IPS-20b (cell line): ENCODE measurements around the gene RPL18.

ENCODE experiments used
- H3K27ac ChIP-seq: one replicate; pipeline ENCODE4 v1.5.1; 2013; ENCODE audit warnings: low read length
- H3K27me3 ChIP-seq: 2 replicates; pipeline ENCODE4 v1.6.1; 2013; ENCODE audit warnings: mild to moderate bottlenecking, low read length, inconsistent platforms; ENCODE audit not compliant: insufficient read depth
- H3K36me3 ChIP-seq: 2 replicates; pipeline ENCODE4 v1.6.1; 2013; ENCODE audit warnings: low read depth, mild to moderate bottlenecking, inconsistent platforms, low read length, moderate library complexity; ENCODE audit not compliant: insufficient read depth
- H3K4me1 ChIP-seq: 2 replicates; pipeline ENCODE4 v1.6.1; 2013; ENCODE audit warnings: mild to moderate bottlenecking, control low read depth, inconsistent platforms, low read length, moderate library complexity; ENCODE audit not compliant: insufficient read depth
- H3K4me3 ChIP-seq: 2 replicates; pipeline ENCODE4 v1.5.1; 2013; ENCODE audit warnings: mild to moderate bottlenecking, low read length, inconsistent platforms
- H3K9ac ChIP-seq: 2 replicates; pipeline ENCODE4 v1.6.1; 2013; ENCODE audit warnings: low read depth, mild to moderate bottlenecking, inconsistent platforms, low read length, moderate library complexity
- H3K9me3 ChIP-seq: 2 replicates; pipeline ENCODE4 v1.6.1; 2013; ENCODE audit warnings: mild to moderate bottlenecking, low read depth, low read length, inconsistent platforms; ENCODE audit not compliant: insufficient read depth

RPL18 gene

DNA sequence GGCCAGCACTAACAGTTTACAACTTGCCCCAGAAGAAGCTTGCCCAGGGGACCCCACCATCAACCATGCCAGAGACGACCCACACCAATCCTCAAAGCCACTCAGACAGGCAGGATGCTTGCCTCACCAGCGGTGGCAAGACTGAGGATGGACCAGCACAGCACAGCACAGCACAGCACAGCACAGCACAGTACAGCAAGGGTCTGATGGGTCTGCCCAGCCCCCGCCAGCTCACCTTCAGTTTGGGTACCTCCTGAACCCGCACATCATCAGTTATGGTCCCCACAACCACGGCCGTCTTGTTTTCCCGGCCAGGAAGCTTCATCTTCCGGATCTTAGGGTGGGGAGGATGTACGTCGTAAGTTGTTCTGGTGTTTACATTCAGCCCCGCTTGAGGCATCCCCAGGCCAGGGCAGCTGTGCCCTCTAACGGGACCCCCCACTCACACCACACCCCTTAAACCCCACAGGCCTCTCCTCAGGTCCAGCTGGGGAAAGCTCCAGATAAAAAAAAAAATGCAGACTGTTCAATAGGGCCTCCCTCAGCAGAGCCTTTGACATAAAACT, 2.4 kb downstream of the RPL18 start:
- no peaks in the 10 kb centered on the region for H3K27me3 ChIP-seq
- peaks cover 15% of the 10 kb centered on the region for H3K4me1 ChIP-seq
- no peaks in the 10 kb centered on the region for H3K9me3 ChIP-seq
- no peak overlapping the region for H3K27ac ChIP-seq
- H3K36me3 ChIP-seq = peaks cover 35% of the 10 kb centered on the region
- H3K4me3 ChIP-seq = peak overlapping the region; percentile 95; the same call in 1 of the 2 replicates
- H3K9ac ChIP-seq = peak overlapping the region; percentile 99; the same call in 1 of the 2 replicates

DNA sequence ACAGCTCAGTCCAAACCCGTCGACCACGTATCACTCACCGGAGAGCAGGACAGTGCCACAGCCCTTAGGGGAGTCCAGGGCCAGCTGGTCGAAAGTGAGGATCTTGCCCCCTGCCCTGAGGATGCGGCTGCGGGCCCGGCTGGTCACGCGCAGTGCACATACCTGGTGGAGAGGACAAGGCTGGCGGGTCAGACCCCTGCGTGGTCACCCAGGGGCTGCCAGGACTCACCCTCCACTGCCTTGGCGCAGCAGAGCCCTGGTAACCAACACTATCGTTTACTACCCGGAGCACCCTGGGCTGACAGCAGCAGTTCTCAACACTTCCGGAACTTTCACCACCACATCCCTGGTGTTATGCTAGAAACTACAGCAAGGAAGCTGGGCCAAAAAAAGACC, 2.9 kb downstream of the RPL18 start:
- Histone ChIP-seq H3K4me1 (peaks cover 15% of the 10 kb centered on the region), H3K9ac (peak overlapping the region; percentile 74; the same call in 1 of the 2 replicates), H3K36me3 (peaks cover 35% of the 10 kb centered on the region), H3K27me3 (no peaks in the 10 kb centered on the region), H3K9me3 (no peaks in the 10 kb centered on the region), H3K27ac (peak overlapping the region; percentile 67), H3K4me3 (peak overlapping the region; percentile 9; the same call in 1 of the 2 replicates)

DNA sequence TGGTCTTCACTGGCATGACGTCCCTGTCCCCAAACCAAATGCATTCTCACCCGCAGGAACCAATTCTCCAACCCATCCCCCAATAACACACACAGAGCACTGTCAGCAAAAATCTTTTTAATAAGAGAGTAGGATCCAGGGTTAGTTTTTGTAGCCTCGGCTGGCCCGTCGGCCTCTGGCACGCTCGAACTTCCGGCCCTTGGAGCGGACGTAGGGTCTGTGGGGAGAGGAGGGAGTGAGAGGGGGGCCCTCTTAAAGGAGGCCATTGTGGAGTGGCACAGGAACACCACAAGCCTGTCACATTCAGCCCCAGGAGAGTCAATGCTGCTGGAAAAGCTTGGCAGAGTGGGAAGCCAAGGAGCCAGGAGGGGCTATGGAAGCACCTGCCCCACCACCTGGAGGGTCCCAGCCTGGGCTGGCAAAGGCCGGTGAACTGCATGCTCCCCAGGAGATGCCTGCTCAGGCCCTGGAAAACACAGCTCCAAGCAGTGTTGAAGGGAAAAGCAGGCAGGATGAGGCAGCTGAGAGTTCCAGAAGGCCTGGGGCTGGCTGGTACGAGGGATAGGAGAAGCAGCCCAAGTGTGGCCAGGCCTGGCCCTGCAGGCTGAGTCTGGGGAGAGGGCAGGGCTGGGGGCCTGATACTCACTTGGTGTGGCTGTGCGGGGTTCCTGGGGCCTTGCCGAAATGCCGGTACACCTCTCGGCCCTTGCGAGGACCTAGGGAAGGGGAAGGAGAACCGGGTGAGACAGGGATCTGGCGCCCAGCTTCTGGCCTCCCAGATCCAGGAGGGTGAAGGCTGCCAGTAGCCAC, 3.5 kb downstream of the RPL18 start:
- no peaks in the 10 kb centered on the region for H3K9me3 ChIP-seq
- peak overlapping the region; percentile 67 for H3K27ac ChIP-seq
- H3K27me3 ChIP-seq = no peaks in the 10 kb centered on the region
- H3K9ac ChIP-seq = peak overlapping the region; percentile 74; the same call in 1 of the 2 replicates
- H3K36me3 ChIP-seq = peaks cover 35% of the 10 kb centered on the region
- peaks cover 15% of the 10 kb centered on the region for H3K4me1 ChIP-seq
- H3K4me3 ChIP-seq = peak overlapping the region; percentile 40; the same call in 1 of the 2 replicates

DNA sequence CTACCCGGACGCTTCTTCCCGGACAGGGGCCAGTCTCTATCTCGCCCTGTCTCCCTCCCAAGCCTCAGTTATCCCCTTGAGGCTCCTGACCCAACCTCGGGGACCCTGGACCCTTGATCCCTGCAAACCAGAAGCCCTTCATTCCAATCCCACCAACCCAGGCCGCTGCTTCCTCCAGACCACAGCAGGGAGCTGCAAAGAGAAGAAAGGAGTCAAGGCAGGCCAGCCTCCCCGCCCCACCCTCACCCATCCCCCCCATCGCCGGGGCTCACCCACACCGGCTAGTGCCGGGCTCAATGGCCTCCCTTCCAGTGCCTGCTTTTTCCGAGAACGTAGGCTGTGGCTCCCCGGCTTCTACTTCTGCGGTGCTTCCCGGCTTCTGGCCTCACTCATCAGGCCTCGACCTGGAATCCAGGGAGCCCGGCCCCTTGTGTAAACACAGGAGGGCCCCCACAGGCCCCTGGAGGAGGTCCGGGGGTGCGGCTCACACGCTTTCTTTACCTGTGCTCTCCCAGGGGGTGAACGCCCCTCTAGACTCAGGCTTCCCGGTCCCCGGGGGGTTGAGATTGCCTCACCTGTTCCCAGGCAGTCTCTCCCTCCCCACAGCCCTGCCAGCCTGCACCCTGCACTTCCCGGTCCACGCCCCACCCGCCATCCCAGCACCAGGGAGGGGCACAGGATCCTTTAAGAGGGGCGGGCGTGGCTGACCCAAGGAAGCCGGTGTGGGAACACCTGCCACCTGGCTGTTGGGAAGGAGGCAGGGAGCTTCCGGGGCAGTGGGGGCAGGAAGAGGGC, 4.3 kb downstream of the RPL18 start, which contains the start of gene FAM83E:
FAM83E (minus strand) TSS at position 641 of the 795 bp plus-strand sequence. CDS start 1,704 bp downstream, outside the sequence.
- peak within 1 kb of the TSS; percentile 67 for H3K27ac ChIP-seq
- peaks cover 35% of the 10 kb centered on the region for H3K36me3 ChIP-seq
- peak within 1 kb of the TSS; percentile 40 for H3K4me3 ChIP-seq
- H3K9me3 ChIP-seq = no peaks in the 10 kb centered on the region
- H3K4me1 ChIP-seq = peaks cover 15% of the 10 kb centered on the region
- no peaks in the 10 kb centered on the region for H3K27me3 ChIP-seq
- peak within 1 kb of the TSS; percentile 74 for H3K9ac ChIP-seq

DNA sequence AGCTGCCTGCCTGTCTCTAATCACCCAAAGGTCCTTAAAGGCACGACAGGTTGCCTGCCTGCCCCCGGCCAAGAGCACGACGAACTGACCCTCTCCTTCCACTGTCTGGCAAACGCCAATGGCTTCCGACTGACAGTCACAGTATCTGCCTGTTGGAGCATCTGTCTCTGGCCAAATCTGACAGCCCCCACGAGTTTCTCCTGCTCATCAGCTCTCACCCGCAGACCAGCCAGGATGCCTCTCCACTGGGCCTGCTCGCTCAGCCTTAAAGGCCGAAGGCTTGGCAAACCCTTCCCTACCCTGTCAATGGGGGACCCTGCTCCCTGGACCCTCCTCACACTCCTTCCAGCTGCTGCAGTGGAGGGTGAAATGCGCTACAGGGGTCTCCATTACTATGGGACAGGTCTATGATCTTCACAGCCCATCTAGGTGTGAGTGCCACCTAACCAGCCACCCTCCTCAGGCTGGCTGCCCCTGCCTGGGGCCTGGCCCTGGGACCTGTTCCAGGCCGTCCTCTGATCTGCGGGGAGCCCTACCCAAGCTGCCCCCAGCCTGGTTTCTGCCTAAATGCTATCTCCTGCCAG, 5.0 kb downstream of the RPL18 start:
- H3K27me3 ChIP-seq = no peaks in the 10 kb centered on the region
- peak overlapping the region; percentile 67 for H3K27ac ChIP-seq
- peaks cover 35% of the 10 kb centered on the region for H3K36me3 ChIP-seq
- H3K9me3 ChIP-seq = no peaks in the 10 kb centered on the region
- peak overlapping the region; percentile 74 for H3K9ac ChIP-seq
- H3K4me3 ChIP-seq = peak overlapping the region; percentile 40
- H3K4me1 ChIP-seq = peaks cover 15% of the 10 kb centered on the region

DNA sequence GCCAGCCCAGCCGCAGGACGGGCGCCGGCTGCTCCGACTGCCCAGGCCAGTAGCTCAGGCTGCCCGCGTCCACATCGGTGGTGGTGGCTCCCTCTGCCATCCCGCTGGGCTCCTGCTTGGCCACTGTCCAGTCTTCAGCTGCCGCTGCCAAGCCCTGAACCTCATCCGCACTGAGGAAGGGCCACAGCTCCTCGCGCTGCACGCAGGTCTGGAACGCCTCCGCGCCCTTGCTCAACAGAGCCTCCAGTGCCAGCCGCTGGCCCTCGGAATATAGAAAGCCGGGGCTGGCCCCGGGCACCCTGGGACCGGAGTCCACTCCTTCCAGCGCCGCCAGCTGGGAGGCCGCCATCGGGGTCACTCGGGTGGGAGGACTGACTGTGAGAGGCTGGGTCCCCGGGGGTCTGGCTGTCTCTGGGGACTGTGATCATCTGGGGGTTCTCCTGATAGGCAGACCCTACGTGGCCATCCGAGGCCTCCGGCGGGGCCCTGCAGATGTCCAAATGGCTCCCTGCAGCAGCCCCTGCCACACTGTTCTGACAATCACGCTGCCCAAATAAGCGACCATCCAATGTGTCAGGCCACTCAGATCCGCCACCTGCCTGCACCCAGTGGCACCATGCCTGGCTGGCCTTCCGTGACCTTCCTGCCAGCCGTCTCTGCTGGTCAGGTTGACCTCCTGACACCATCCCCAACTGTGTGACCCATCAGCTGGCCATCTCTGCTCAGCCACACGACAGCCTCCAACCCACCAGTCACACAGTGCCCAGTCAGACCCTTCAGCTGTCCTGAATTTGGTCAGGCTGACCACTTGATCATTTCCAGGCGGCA, 5.7 kb downstream of the RPL18 start:
- Histone ChIP-seq H3K36me3 (peaks cover 32% of the 10 kb centered on the region), H3K9ac (peak overlapping the region; percentile 74; the same call in 1 of the 2 replicates), H3K4me1 (peaks cover 15% of the 10 kb centered on the region)

DNA sequence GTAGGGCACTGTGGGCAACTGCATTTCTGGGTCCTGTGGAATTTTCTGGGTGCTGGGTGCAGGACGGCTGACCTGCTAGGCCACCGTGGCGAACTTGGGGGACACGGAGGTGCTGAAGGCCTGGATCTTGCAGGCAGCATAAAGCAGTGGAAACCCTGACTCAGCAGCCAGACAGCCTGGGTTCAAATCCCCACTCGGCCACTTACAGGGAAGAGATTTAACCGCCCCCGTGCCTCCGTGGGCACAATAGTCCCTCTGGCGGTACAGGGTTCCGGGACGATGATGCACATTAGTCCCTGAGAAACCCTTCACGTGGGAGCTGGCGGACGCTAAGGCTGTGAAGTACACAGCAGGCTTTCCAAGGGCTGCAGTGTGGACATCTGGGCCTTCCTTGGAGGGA, 7.1 kb downstream of the RPL18 start:
- H3K27ac ChIP-seq = no peak overlapping the region
- H3K4me3 ChIP-seq = no peak overlapping the region
- peaks cover 9% of the 10 kb centered on the region for H3K4me1 ChIP-seq
- no peaks in the 10 kb centered on the region for H3K9me3 ChIP-seq
- H3K9ac ChIP-seq = no peak overlapping the region
- H3K27me3 ChIP-seq = no peaks in the 10 kb centered on the region
- H3K36me3 ChIP-seq = peaks cover 18% of the 10 kb centered on the region

More for the DNA sequence above, 5.7 kb downstream of the RPL18 start:
- no peak overlapping the region for H3K4me3 ChIP-seq
- no peaks in the 10 kb centered on the region for H3K9me3 ChIP-seq
- H3K27me3 ChIP-seq = no peaks in the 10 kb centered on the region
- H3K27ac ChIP-seq = peak overlapping the region; percentile 67

DNA sequence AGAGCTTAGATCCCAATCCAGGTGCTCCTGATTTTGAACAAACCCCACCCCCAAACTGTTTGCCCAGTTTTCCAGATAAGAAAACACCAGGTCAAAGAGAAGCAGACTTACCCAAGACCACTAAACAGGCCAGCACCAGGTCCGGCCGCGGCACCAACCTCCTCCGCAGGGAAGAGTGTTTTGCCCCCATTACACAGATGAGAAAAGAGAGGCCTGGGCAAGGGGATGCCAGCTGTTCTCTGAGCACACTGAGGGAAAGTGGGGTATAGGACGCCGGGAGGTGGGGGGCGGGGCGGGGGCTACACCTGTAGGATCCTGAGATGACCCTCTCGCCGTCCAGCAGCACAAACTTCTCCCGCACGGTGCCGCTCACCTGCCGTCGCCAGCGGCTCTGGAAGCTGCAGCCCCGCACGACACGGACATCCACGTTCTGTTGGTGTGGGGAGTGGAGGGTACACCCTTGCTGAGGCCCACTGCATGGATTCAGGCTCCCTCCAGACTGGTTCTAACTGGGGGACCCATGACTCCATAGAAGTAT, 9.3 kb downstream of the RPL18 start:
- Histone ChIP-seq H3K27ac (no peak overlapping the region), H3K9me3 (no peaks in the 10 kb centered on the region), H3K4me1 (peaks cover 6% of the 10 kb centered on the region), H3K27me3 (no peaks in the 10 kb centered on the region), H3K4me3 (no peak overlapping the region), H3K9ac (no peak overlapping the region), H3K36me3 (no peaks in the 10 kb centered on the region; the same call in 1 of the 2 replicates)

DNA sequence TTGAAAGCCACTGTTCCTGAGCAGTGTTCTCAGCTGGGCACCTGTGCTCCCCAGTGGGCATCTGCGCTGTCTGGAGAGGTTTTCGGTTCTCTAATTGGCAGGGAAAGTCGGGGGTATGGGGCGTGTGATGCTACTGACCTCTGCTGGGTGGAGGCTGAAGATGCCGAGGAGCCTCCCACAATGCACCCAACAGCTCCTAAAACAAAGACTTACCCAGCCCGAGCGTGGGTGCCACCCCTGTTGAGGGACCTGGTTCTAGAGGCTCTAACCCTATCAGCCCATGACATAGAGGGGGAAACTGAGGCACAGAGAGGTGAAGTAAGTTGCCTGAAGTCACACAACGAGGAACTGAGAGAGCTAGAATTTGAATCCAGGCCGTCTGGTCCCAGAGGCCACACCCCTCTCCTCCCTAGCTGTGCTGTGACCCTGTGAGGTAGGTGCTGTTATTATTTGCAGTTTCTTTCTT, 10.1 kb downstream of the RPL18 start:
- H3K27ac ChIP-seq = no peak overlapping the region
- peak overlapping the region; percentile 6; the same call in 1 of the 2 replicates for H3K4me3 ChIP-seq
- no peaks in the 10 kb centered on the region for H3K9me3 ChIP-seq
- no peak overlapping the region for H3K9ac ChIP-seq
- H3K27me3 ChIP-seq = no peaks in the 10 kb centered on the region
- H3K36me3 ChIP-seq = no peaks in the 10 kb centered on the region; the same call in 1 of the 2 replicates
- peaks cover under 1% of the 10 kb centered on the region; the same call in 1 of the 2 replicates for H3K4me1 ChIP-seq

DNA sequence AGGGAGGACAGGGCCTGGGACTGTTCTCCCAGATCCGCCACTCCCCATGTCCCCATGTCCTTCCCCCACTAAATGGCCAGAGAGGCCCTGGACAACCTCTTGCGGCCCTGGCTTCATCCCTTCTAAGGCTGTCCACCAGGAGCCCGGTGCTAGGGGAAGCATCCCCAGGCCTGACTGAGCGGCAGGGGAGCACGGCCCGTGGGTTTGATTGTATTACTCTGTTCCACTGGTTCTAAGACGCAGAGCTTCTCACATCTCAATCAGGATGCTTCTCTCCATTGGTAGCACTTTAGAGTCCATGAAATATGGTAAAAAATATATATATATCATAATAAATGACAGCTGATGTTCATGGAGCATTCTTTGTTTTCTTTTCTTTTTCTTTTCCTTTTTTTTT, 11.6 kb downstream of the RPL18 start:
- Histone ChIP-seq H3K36me3 (no peaks in the 10 kb centered on the region), H3K9ac (no peak overlapping the region), H3K9me3 (no peaks in the 10 kb centered on the region), H3K4me1 (no peaks in the 10 kb centered on the region), H3K27me3 (no peaks in the 10 kb centered on the region), H3K27ac (no peak overlapping the region), H3K4me3 (no peak overlapping the region)
